DOHH2 (cell line): ENCODE data around the gene EIF4B.

ENCODE experiments used
- EZH2phosphoT487 ChIP-seq: fragments of 200-600 bp; sonication (generic); IDR thresholded peaks from 2 replicates; pipeline ENCODE4 v1.6.1; 2017; ENCODE audit warnings: borderline replicate concordance, mild to moderate bottlenecking, antibody characterized with exemption, low read length, moderate library complexity, mixed read lengths
- TF ChIP-seq, protein P1 (sequence below): fragments of 200-600 bp; sonication (generic); IDR thresholded peaks from one replicate; pipeline ENCODE4 v1.5.1; 2014; ENCODE audit warnings: antibody characterized with exemption, mild to moderate bottlenecking, low read depth, low read length; ENCODE audit not compliant: poor library complexity, severe bottlenecking

GRCh38 chr12:52992699-52993557 lies 13.3 kb upstream of the EIF4B start:
- TF ChIP-seq, protein P1, sequence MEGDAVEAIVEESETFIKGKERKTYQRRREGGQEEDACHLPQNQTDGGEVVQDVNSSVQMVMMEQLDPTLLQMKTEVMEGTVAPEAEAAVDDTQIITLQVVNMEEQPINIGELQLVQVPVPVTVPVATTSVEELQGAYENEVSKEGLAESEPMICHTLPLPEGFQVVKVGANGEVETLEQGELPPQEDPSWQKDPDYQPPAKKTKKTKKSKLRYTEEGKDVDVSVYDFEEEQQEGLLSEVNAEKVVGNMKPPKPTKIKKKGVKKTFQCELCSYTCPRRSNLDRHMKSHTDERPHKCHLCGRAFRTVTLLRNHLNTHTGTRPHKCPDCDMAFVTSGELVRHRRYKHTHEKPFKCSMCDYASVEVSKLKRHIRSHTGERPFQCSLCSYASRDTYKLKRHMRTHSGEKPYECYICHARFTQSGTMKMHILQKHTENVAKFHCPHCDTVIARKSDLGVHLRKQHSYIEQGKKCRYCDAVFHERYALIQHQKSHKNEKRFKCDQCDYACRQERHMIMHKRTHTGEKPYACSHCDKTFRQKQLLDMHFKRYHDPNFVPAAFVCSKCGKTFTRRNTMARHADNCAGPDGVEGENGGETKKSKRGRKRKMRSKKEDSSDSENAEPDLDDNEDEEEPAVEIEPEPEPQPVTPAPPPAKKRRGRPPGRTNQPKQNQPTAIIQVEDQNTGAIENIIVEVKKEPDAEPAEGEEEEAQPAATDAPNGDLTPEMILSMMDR: no peak
- TF ChIP-seq EZH2phosphoT487: no peak
